GM12892 (cell line): Measurements from ENCODE around the gene ATG2A.

Source experiments
- POLR2A ChIP-seq: IDR thresholded peaks from 2 replicates; pipeline ENCODE4 v1.6.1; 2011; ENCODE audit warnings: low read depth, low read length, control low read depth
- POLR2AphosphoS5 ChIP-seq: IDR thresholded peaks from 2 replicates; pipeline ENCODE4 v1.6.1; 2011; ENCODE audit warnings: low read depth, low read length, control low read depth
- TAF1 ChIP-seq: IDR thresholded peaks from 2 replicates; pipeline ENCODE4 v1.6.1; 2011; ENCODE audit warnings: low read depth, mild to moderate bottlenecking, control low read depth, low read length, borderline replicate concordance

DNA sequence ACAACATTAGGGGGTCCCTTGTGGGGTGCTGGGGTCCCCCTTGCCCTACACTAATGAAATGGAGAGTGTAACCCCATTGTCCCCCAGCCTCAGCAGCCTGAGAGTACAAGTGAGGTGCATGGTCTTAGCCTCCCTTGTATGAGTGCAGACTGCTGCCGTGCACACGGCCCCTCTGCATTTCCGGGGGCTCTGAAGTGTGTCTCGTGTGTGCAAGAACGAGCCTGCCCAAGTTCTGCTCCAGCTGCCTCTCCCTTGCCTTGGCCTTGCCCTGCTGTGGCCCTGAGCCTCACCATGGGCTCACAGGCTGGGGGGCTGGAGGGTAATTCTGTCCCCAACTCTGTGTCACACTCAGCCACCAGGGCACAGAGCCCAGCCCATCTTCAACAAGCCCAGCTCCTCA lies 33.4 kb downstream of the ATG2A start:
- TF ChIP-seq POLR2A, result no peak
- no peak for TF ChIP-seq POLR2AphosphoS5
- TF ChIP-seq TAF1, result no peak
